GM12878 (cell line): ENCODE results near the gene MAPK1. TPM values are rescaled to one million over a fixed set of nuclear protein-coding genes. Genes with fewer than 3 reads are reported as not detected.
"Not testable (repeated sequence)": the region's sequence is repeated elsewhere in the genome, so short reads cannot be mapped to it uniquely, and the experiment has no call there.

Experiments used
- ATAC-seq: fragments of 200-7000 bp; cut with Tn5 transposase; 3 replicates; pipeline ENCODE4 v1.9.1; 2020; ENCODE audit warnings: mild to moderate bottlenecking, moderate library complexity
- BruUV-seq: library from RNA; stranded (reverse); fragments of 400-500 nt; replicated peaks from 2 replicates; lab custom pipeline; 2021; lab: Mats Ljungman, UMichigan
- CTCF ChIA-PET: fragments of 300-600 bp; sonication (Branson Sonifier 250); formaldehyde crosslinking; extraction: SDS; loops from one replicate; lab custom pipeline; 2021; ENCODE audit warnings: inconsistent platforms; lab: Yijun Ruan, JAX
- POLR2A ChIA-PET: fragments of 350-600 bp; formaldehyde crosslinking; extraction: SDS; loops from one replicate; lab custom pipeline; 2021; ENCODE audit warnings: inconsistent platforms; lab: Charles Lee
- RAD21 ChIA-PET: fragments of 300-600 bp; sonication (Branson Sonifier 250); formaldehyde crosslinking; loops from one replicate; lab custom pipeline; 2023; ENCODE audit warnings: antibody characterized with exemption; ENCODE audit not compliant: unreplicated experiment; lab: Charles Lee
- SMC1A ChIA-PET: fragments of 300-600 bp; sonication (Branson Sonifier 250); formaldehyde crosslinking; loops from one replicate; lab custom pipeline; 2023; ENCODE audit not compliant: unreplicated experiment, uncharacterized antibody; lab: Charles Lee
- DNase-seq: peaks from one replicate; pipeline ENCODE4 v3.0.0-alpha.2; 2011; ENCODE audit warnings: low read depth, low spot score
- FAIRE-seq: peaks from 3 replicates; lab custom pipeline; 2011; peaks lifted over from hg19 to GRCh38; lab: Jason Lieb, UNC
- H2AFZ ChIP-seq: 2 replicates; pipeline ENCODE4 v1.6.0; 2011; ENCODE audit warnings: low read depth, low read length, control low read depth; ENCODE audit not compliant: control insufficient read depth
- H3K27ac ChIP-seq: 2 replicates; pipeline ENCODE4 v1.5.1; 2011; ENCODE audit warnings: control low read depth; ENCODE audit not compliant: control insufficient read depth, insufficient read depth
- H3K27me3 ChIP-seq, 2 experiments: replicated peaks in 1 of 2; 2 replicates each; pipeline versions ENCODE4 v1.6.0 to v1.6.1; 2011; ENCODE audit warnings: low read length in 1 of 2; ENCODE audit not compliant: control insufficient read depth in 2 of 2, insufficient read depth in 2 of 2
- H3K36me3 ChIP-seq, 2 experiments: 2 replicates each; pipeline ENCODE4 v1.5.1; 2011; ENCODE audit warnings: low read length in 1 of 2; ENCODE audit not compliant: control insufficient read depth in 2 of 2, insufficient read depth in 2 of 2
- H3K4me1 ChIP-seq: 2 replicates; pipeline ENCODE4 v1.6.1; 2011; ENCODE audit warnings: mild to moderate bottlenecking, low read length, moderate library complexity, mixed read lengths; ENCODE audit not compliant: control insufficient read depth, insufficient read depth
- H3K4me2 ChIP-seq: 2 replicates; pipeline ENCODE4 v1.6.0; 2011; ENCODE audit warnings: control low read depth; ENCODE audit not compliant: control insufficient read depth, insufficient read depth
- H3K4me3 ChIP-seq: fragments of 200-600 bp; sonication (generic); 2 replicates; pipeline ENCODE4 v1.5.1; 2016
- H3K79me2 ChIP-seq: 2 replicates; pipeline ENCODE4 v1.6.0; 2011; ENCODE audit warnings: low read length; ENCODE audit not compliant: control insufficient read depth, insufficient read depth
- H3K9ac ChIP-seq: 2 replicates; pipeline ENCODE4 v1.8.0; 2011; ENCODE audit warnings: low read length, control low read depth, mixed read lengths; ENCODE audit not compliant: control insufficient read depth, insufficient read depth
- H3K9me3 ChIP-seq: replicated peaks from 3 replicates; pipeline ENCODE4 v1.5.1; 2011; ENCODE audit warnings: mild to moderate bottlenecking, low read length; ENCODE audit not compliant: control insufficient read depth, insufficient read depth
- H4K20me1 ChIP-seq: 2 replicates; pipeline ENCODE4 v1.6.0; 2011; ENCODE audit not compliant: control insufficient read depth, insufficient read depth
- BRCA1 ChIP-seq: IDR thresholded peaks from 2 replicates; pipeline ENCODE4 v1.6.1; 2011; ENCODE audit warnings: low read depth, low read length, improper control_type of control experiment
- IRF4 ChIP-seq: IDR thresholded peaks from 2 replicates; pipeline ENCODE4 v1.6.1; 2011; ENCODE audit warnings: low read depth, low read length
- KLF5 ChIP-seq: fragments of 450-650 bp; IDR thresholded peaks from 2 replicates; pipeline ENCODE4 v1.6.1; 2014; ENCODE audit warnings: mild to moderate bottlenecking; ENCODE audit not compliant: partially characterized antibody
- NRF1 ChIP-seq: conservative IDR thresholded peaks from 2 replicates; pipeline ENCODE4 v1.6.1; 2011; ENCODE audit warnings: mild to moderate bottlenecking, low read depth, low read length, improper control_type of control experiment
- RB1 ChIP-seq: fragments of 450-650 bp; formaldehyde crosslinking; IDR thresholded peaks from 2 replicates; pipeline ENCODE4 v1.6.1; 2017; ENCODE audit warnings: mild to moderate bottlenecking, borderline replicate concordance
- RCOR1 ChIP-seq: conservative IDR thresholded peaks from 2 replicates; pipeline ENCODE4 v1.6.1; 2012; ENCODE audit warnings: low read depth, low read length, improper control_type of control experiment
- TCF12 ChIP-seq: IDR thresholded peaks from 2 replicates; pipeline ENCODE4 v1.6.1; 2011; ENCODE audit warnings: low read depth, mild to moderate bottlenecking, low read length
- USF1 ChIP-seq: IDR thresholded peaks from 2 replicates; pipeline ENCODE4 v1.6.1; 2011; ENCODE audit warnings: borderline replicate concordance, low read depth, mild to moderate bottlenecking, moderate library complexity, mixed read lengths, low read length; ENCODE audit not compliant: insufficient read depth; ENCODE audit errors: extremely low read length
- whole genome bisulfite sequencing: methylation state at CpG from one replicate; pipeline ENCODE4 v1.1.6; 2016; ENCODE audit warnings: low lambda C conversion rate; ENCODE audit not compliant: insufficient replicate concordance, insufficient coverage; ENCODE audit errors: missing lambda C conversion rate; 5-methylcytosine and 5-hydroxymethylcytosine counted together
- in situ Hi-C: fragments of 300-500 bp; cut with MboI; formaldehyde crosslinking; loops from 9 replicates; pipeline ENCODE4 v1.14.3; 2018; ENCODE audit warnings: mixed read lengths
- intact Hi-C: fragments of 100-400 bp; cut with micrococcal nuclease; formaldehyde crosslinking; loops from one replicate; pipeline ENCODE4 v1.14.2; 2022; ENCODE audit not compliant: unreplicated experiment
- polyA plus RNA-seq, 11 experiments: library from polyadenylated mRNA; depleted of rRNA in 4 of 11; unstranded in 6 of 11; stranded (reverse) in 5 of 11; fragments of >200 nt; fragmentation: Nextera tagmentation in 4 of 11; fragmentation: Illumina TruSeq in 1 of 11; extraction: Ambion mirVana in 4 of 11; extraction: Trizol in 1 of 11; gene quantifications; 1 replicate in 1 of 11; 2 replicates in 10 of 11; pipeline versions ENCODE4 v1.2.1 to v1.2.3, GENCODE V29; 2011 to 2016; ENCODE audit warnings: inconsistent platforms in 2 of 11, missing spikeins in 2 of 11, low read depth in 1 of 11
- total RNA-seq, 4 experiments: library from RNA; depleted of rRNA in 3 of 4; stranded (reverse); fragments of >200 nt in 3 of 4; fragmentation: Illumina TruSeq in 1 of 4; extraction: Trizol in 1 of 4; gene quantifications; 2 replicates each; pipeline versions ENCODE4 v1.2.1 to v1.2.3, GENCODE V29; 2013 to 2021

The MAPK1 gene
- total and polyA plus RNA-seq, 10 of the 15 experiments (the other 5 are each of a cell fraction or from before 2014, with no cell fraction given): 7.0 to 123 (median 58.4) TPM

GRCh38 chr22:21837248-21837979, 30.0 kb downstream of the MAPK1 start:
- no peaks in the 10 kb centered on the region; the same call in 1 of the 2 replicates for H4K20me1 ChIP-seq
- no peak overlapping the region for H3K4me2 ChIP-seq
- 99% methylated on average over 4 of the region's 4 CpGs for WGBS
- no peak overlapping the region for H3K27ac ChIP-seq
- ChIA-PET POLR2A (interaction anchor here (0.6 kb wide), 1 partner anchor 229 kb away, joined by 9 read pairs; no protein-coding TSS in a partner anchor), CTCF (no interaction called here), SMC1A (interaction anchor here (1.2 to 1.8 kb wide), 4 partner anchors 11 to 20 kb away, joined by 3 to 6 read pairs (median 4); no protein-coding TSS in a partner anchor), RAD21 (no interaction called here)
- no peak overlapping the region for H2AFZ ChIP-seq
- H3K36me3 ChIP-seq: peaks cover 0 to under 1% of the 10 kb centered on the region in 2 experiments; a peak in 1 of 4 replicates
- peaks cover 10% of the 10 kb centered on the region; the same call in 1 of the 2 replicates for H3K4me1 ChIP-seq
- in situ Hi-C loops: no loop called here
- intact Hi-C loops: no loop called here
- no peaks in the 10 kb centered on the region; the same call in 2 of the 3 replicates for H3K9me3 ChIP-seq
- peaks cover 29% of the 10 kb centered on the region for H3K79me2 ChIP-seq
- no peaks in the 10 kb centered on the region for H3K27me3 ChIP-seq
- DNase-seq (no peak), ATAC-seq (no peak), FAIRE-seq (no peak)
- no TSS peak for BruUV-seq
- TF ChIP-seq RCOR1 (no peak), KLF5 (no peak), BRCA1 (no peak), TCF12 (no peak), NRF1 (no peak), RB1 (no peak), IRF4 (no peak), USF1 (no peak)
- TF ChIP-seq, all 136 proteins: peak for 0
- no peak overlapping the region for H3K9ac ChIP-seq
- H3K4me3 ChIP-seq: no peak overlapping the region

- H3K79me2 ChIP-seq: peaks cover 29% of the 10 kb centered on the region
- intact Hi-C loops, H3K4me3 ChIP-seq, H3K9me3 ChIP-seq, CTCF ChIA-PET, H4K20me1 ChIP-seq, H2AFZ ChIP-seq, DNase-seq, in situ Hi-C loops, H3K27me3 ChIP-seq, FAIRE-seq, ATAC-seq, H3K9ac ChIP-seq, BruUV-seq, H3K36me3 ChIP-seq, H3K27ac ChIP-seq, RAD21 ChIA-PET, H3K4me2 ChIP-seq: not testable (repeated sequence)
- POLR2A ChIA-PET: interaction anchor here (1.4 kb wide), 1 partner anchor 10 kb away, joined by 3 read pairs; no protein-coding TSS in a partner anchor
- peaks cover 10% of the 10 kb centered on the region; the same call in 1 of the 2 replicates for H3K4me1 ChIP-seq
- WGBS: 97% methylated on average over 15 of the region's 15 CpGs
- SMC1A ChIA-PET: interaction anchor here (1.2 to 1.8 kb wide), 2 partner anchors 12 to 20 kb away, joined by 3 to 6 read pairs; no protein-coding TSS in a partner anchor
Measured at GRCh38 chr22:21836486-21836885, 31.0 kb downstream of the MAPK1 start.
